Panc1 (cell line): ENCODE data around the gene MSI2. TPM values are rescaled to one million over a fixed set of nuclear protein-coding genes. Genes with fewer than 3 reads are reported as not detected.

Experiments
- ATAC-seq: fragments of 200-7000 bp; cut with Tn5 transposase; 2 replicates; pipeline ENCODE4 v1.9.1; 2020; ENCODE audit warnings: mild to moderate bottlenecking, moderate library complexity
- BruUV-seq: library from RNA; stranded (reverse); fragments of 400-500 nt; replicated peaks from 2 replicates; lab custom pipeline; 2021; lab: Mats Ljungman, UMichigan
- CTCF ChIA-PET: fragments of 300-600 bp; sonication (Branson Sonifier 250); formaldehyde crosslinking; loops from one replicate; lab custom pipeline; 2022; ENCODE audit warnings: antibody characterized with exemption; lab: Charles Lee
- POLR2A ChIA-PET: fragments of 300-600 bp; sonication (Branson Sonifier 250); formaldehyde crosslinking; loops from one replicate; lab custom pipeline; 2022; ENCODE audit warnings: antibody characterized with exemption; lab: Charles Lee
- DNase-seq: peaks from one replicate; pipeline ENCODE4 v3.0.0-alpha.2; 2010; ENCODE audit warnings: low read depth, low spot score
- H3K27ac ChIP-seq: 2 replicates; pipeline ENCODE4 v1.5.1; 2011; ENCODE audit warnings: mild to moderate bottlenecking, low read length, inconsistent platforms
- H3K27me3 ChIP-seq: fragments of 200-500 bp; sonication (Bioruptor generic); 2 replicates; pipeline ENCODE4 v1.6.0; 2014; ENCODE audit warnings: low read length, inconsistent platforms; ENCODE audit not compliant: control insufficient read depth, insufficient read depth
- H3K36me3 ChIP-seq: fragments of 200-500 bp; sonication (Bioruptor generic); 2 replicates; pipeline ENCODE4 v1.5.1; 2014; ENCODE audit warnings: inconsistent platforms, mild to moderate bottlenecking, low read length, moderate library complexity; ENCODE audit not compliant: control insufficient read depth, insufficient read depth
- H3K4me1 ChIP-seq: 2 replicates; pipeline ENCODE4 v1.5.1; 2011; ENCODE audit warnings: inconsistent platforms, mild to moderate bottlenecking, low read length, moderate library complexity; ENCODE audit not compliant: control insufficient read depth, insufficient read depth
- H3K4me3 ChIP-seq, 2 experiments: 2 replicates each; pipeline ENCODE4 v1.5.1; 2011 to 2012; ENCODE audit warnings: low read depth in 2 of 2, low read length in 2 of 2, mild to moderate bottlenecking in 2 of 2, inconsistent platforms in 1 of 2, moderate library complexity in 1 of 2
- H3K9me3 ChIP-seq: fragments of 200-500 bp; sonication (Bioruptor generic); 2 replicates; pipeline ENCODE4 v1.5.1; 2014; ENCODE audit warnings: low read depth, mild to moderate bottlenecking, inconsistent platforms, low read length, moderate library complexity; ENCODE audit not compliant: control insufficient read depth, insufficient read depth
- POLR2AphosphoS5 ChIP-seq: IDR thresholded peaks from 2 replicates; pipeline ENCODE4 v1.6.1; 2012; ENCODE audit warnings: mild to moderate bottlenecking, low read depth, low read length, moderate library complexity
- REST ChIP-seq, 2 experiments: IDR thresholded peaks; 2 replicates each; pipeline ENCODE4 v1.6.1; 2011 to 2012; ENCODE audit warnings: low read depth in 2 of 2, control low read depth in 1 of 2, low read length in 1 of 2, mild to moderate bottlenecking in 1 of 2, moderate library complexity in 1 of 2; ENCODE audit not compliant: insufficient read depth in 1 of 2
- SIN3A ChIP-seq: IDR thresholded peaks from 2 replicates; pipeline ENCODE4 v1.6.1; 2012; ENCODE audit warnings: low read depth, mild to moderate bottlenecking, low read length, moderate library complexity, borderline replicate concordance; ENCODE audit not compliant: insufficient read depth
- TCF7L2 ChIP-seq: IDR thresholded peaks from 2 replicates; pipeline ENCODE4 v1.6.1; 2011; ENCODE audit warnings: mild to moderate bottlenecking, low read depth, low read length, inconsistent platforms
- in situ Hi-C: cut with HindIII; loops from 2 replicates; pipeline ENCODE4 v1.10.0; 2016; ENCODE audit warnings: low sequenced_read_pairs, low pct_unique_long_range_greater_than_20kb
- intact Hi-C: fragments of 100-400 bp; cut with micrococcal nuclease; formaldehyde crosslinking; loops from one replicate; pipeline ENCODE4 v1.10.0; 2022; ENCODE audit not compliant: unreplicated experiment
- total RNA-seq: library from RNA; stranded (reverse); gene quantifications from one replicate; pipeline ENCODE4 v1.2.1, GENCODE V29; 2021; ENCODE audit not compliant: unreplicated experiment
- TF ChIP-seq, protein P1 (sequence below): fragments of 450-650 bp; IDR thresholded peaks from 2 replicates; pipeline ENCODE4 v1.5.1; 2017; ENCODE audit warnings: mild to moderate bottlenecking

The MSI2 gene
- total RNA-seq, 1 experiment from 2014 or later: 38.5 TPM

DNA sequence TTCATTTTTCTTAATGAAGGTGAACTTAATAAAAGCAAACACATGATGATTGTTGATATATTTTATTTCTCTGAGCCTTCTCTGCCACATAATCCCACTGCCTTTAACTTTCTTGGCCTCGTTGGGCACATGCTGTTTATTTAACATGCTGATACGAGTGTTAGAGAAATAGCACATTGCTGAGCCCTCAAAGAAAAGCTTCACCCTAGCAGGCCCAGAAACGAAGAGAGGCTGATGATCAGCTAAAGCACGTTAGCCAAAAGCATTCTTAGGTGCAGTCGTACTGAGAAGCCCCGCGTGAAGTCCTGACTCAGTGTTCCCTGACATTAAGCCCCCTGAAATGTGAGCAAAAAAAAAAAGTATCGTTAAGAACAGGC is 366.0 kb downstream of the MSI2 start:
- ATAC-seq: no peak
- in situ Hi-C loops: no loop called here
- no peak for TF ChIP-seq TCF7L2
- no peak for TF ChIP-seq SIN3A
- TF ChIP-seq, protein P1, sequence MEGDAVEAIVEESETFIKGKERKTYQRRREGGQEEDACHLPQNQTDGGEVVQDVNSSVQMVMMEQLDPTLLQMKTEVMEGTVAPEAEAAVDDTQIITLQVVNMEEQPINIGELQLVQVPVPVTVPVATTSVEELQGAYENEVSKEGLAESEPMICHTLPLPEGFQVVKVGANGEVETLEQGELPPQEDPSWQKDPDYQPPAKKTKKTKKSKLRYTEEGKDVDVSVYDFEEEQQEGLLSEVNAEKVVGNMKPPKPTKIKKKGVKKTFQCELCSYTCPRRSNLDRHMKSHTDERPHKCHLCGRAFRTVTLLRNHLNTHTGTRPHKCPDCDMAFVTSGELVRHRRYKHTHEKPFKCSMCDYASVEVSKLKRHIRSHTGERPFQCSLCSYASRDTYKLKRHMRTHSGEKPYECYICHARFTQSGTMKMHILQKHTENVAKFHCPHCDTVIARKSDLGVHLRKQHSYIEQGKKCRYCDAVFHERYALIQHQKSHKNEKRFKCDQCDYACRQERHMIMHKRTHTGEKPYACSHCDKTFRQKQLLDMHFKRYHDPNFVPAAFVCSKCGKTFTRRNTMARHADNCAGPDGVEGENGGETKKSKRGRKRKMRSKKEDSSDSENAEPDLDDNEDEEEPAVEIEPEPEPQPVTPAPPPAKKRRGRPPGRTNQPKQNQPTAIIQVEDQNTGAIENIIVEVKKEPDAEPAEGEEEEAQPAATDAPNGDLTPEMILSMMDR: no peak
- TF ChIP-seq REST (IDR thresholded peaks at IDR 0.05; ENCODE audit: insufficient read depth in 1 of 2, low read depth in 2 of 2, low read length in 1 of 2): no peak
- TF ChIP-seq POLR2AphosphoS5: no peak
- Histone ChIP-seq H3K27ac (no peak overlapping the region), H3K36me3 (no peaks in the 10 kb centered on the region), H3K9me3 (no peaks in the 10 kb centered on the region), H3K27me3 (no peaks in the 10 kb centered on the region), H3K4me1 (no peaks in the 10 kb centered on the region), H3K4me3 (no peak overlapping the region)
- CTCF ChIA-PET: interaction anchor here (1.6 kb wide), 1 partner anchor 50 kb away, joined by 5 read pairs; no protein-coding TSS in a partner anchor
- no peak for DNase-seq
- no TSS peak for BruUV-seq
- POLR2A ChIA-PET: interaction anchor here (0.5 kb wide), 1 partner anchor 173 kb away, joined by 4 read pairs; no protein-coding TSS in a partner anchor
- intact Hi-C loops: no loop called here

GRCh38 chr17:57622683-57623433 is 366.5 kb downstream of the MSI2 start:
- intact Hi-C loops: no loop called here
- CTCF ChIA-PET: interaction anchor here (1.6 kb wide), 1 partner anchor 49 kb away, joined by 5 read pairs; no protein-coding TSS in a partner anchor
- Histone ChIP-seq H3K27ac (no peak overlapping the region), H3K9me3 (no peaks in the 10 kb centered on the region), H3K27me3 (no peaks in the 10 kb centered on the region), H3K4me3 (no peak overlapping the region), H3K4me1 (no peaks in the 10 kb centered on the region), H3K36me3 (no peaks in the 10 kb centered on the region)
- in situ Hi-C loops: no loop called here
- TF ChIP-seq SIN3A (no peak), POLR2AphosphoS5 (no peak)
- DNase-seq (no peak), ATAC-seq (peak; percentile 71)
- BruUV-seq: no TSS peak
- POLR2A ChIA-PET: no interaction called here

DNA sequence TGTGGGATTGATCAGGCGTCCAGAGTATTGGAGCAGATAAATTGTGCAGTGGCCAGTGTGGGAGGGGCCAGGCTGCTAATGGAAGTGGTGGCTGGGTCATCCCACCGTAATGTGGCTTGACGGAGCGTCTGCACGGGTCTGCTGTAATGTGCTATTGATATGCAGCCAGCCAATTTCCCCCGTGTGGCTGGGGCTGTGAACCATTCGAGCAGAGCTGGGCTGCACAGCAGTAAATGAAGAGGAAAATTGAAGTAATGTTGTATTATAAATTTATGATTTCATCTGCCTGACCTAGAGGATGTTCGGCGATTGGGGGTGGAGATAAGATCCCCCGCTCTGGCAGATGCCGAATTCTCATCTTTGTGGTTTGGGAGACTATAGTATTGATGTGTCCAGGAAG is 367.3 kb downstream of the MSI2 start:
- in situ Hi-C loops: no loop called here

More for the DNA sequence above, 367.3 kb downstream of the MSI2 start:
- no peak overlapping the region for H3K4me3 ChIP-seq
- ChIA-PET POLR2A (no interaction called here), CTCF (interaction anchor here (1.6 kb wide), 1 partner anchor 48 kb away, joined by 5 read pairs; no protein-coding TSS in a partner anchor)
- ATAC-seq: no peak
- H3K27me3 ChIP-seq: no peaks in the 10 kb centered on the region
- no TSS peak for BruUV-seq
- H3K9me3 ChIP-seq: no peaks in the 10 kb centered on the region
- no peak for DNase-seq
- TF ChIP-seq TCF7L2: no peak
- TF ChIP-seq POLR2AphosphoS5: no peak
- TF ChIP-seq REST (IDR thresholded peaks at IDR 0.05; ENCODE audit: insufficient read depth in 1 of 2, low read depth in 2 of 2, low read length in 1 of 2): no peak
- TF ChIP-seq, protein P1: no peak
- H3K4me1 ChIP-seq: no peaks in the 10 kb centered on the region
- no peaks in the 10 kb centered on the region for H3K36me3 ChIP-seq
- intact Hi-C loops: no loop called here
- no peak overlapping the region for H3K27ac ChIP-seq
